GM10847 (cell line): ENCODE data around the gene DNAJC6.

ENCODE experiments used
- POLR2A ChIP-seq: IDR thresholded peaks from 2 replicates; pipeline ENCODE4 v1.6.1; 2011; ENCODE audit not compliant: insufficient read length; ENCODE audit errors: extremely low read depth

Gene DNAJC6

DNA sequence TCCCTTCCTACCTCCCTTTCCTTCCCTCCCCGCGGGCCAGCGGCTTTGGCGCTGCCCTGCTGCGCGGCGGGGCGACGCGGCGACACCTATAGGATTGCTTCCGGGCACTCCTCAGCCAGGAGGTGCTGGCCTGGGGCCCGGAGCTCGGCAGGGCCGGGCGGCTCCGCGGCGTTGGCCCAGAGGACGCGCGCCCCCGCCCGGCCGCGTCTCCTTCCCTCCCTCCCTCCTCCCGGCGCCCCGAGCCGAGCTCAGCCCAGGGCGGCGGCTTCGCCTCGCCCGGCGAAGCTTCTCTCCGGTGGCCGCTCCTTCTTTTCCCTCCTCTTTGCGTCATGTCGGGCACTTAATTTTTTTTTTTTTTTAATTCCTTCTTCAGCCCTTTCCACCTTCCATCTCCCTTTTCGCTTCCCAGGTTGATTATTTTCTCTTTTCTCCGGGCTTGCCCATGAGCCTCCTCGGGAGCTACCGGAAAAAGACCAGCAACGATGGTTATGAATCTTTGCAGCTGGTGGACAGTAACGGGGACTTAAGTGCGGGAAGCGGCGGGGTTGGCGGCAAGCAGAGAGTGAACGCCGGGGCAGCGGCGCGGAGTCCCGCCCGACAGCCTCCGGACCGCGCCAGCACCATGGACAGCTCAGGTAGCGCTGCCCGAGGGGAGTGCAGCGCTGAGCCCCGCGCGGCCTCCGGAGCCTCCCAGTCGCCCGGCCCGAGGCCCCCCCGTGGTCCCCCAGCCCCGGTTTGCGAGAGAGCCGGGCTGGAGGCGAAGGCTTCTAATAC, at the start of gene DNAJC6:
TSS of gene DNAJC6 (plus strand) at position 240 of the 774 bp plus-strand sequence. CDS start at position 443, 203 bp downstream.
- no peak for TF ChIP-seq POLR2A

DNA sequence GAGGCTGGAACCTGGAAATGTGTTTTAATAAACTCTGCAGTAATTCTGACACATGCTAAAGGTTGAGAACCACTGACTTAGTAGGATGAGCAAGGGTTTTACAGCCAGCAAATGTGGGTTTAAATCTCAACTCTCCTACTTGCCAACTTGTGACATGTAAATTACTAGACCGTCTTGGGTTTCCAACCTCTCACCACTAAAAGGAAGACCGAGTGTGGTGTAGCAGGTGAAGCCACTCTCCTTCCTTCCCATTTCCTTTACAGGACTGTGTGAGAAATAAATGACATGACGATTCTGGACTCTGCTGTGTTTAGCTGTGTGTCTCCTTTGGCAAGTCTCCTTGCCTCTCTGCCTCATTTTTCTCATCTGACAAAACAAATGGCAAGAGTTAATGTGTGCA, 49.5 kb upstream of the DNAJC6 start:
- no peak for TF ChIP-seq POLR2A

DNA sequence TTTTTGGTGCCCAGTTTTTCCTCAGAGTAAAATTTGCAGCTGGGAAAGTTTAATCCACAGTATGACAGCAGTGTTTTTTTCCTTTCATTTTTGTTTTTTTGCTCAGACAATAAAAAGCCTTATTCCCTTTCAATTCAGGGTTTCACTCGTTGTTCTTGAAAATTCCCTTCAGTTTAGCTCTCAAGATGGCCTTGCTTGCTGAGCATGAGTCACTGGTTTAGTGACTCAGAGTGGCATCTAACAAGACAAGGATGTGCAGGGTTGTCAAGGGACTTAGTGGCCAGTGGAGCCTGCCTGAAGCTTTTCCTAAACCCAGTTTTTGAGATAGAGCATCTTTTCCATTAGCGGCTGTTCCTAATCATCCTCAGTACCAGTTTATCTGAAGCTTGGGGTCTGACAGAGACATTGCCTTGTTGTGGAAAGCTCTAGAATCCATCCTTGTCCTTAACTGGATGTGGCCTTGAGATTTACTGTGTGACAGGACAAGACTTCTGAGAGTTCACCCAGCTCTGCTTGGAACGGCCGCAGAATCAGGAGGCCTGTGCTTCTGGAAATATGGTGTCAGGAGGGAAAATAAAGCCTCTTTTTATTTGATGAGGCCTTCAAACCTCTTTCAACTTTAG, 48.4 kb upstream of the DNAJC6 start:
- TF ChIP-seq POLR2A, result no peak

DNA sequence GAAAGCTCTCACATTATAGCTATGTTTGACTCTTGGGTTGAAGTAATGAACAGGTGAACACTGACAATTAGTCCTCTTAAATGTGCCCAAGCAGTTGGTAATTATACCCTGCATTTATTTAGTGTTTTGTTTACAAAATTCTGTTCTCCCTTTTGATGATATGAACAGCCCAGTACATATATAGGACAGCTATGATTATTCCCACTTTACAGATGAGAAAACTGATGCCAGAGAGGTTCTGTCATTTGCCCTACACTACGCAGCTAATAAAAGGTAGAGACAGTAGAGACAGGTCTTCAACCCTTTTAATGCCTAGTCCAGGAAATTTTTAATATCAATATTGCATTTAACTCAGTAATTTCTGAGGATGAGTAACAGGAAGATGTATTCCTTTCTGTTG, 46.1 kb upstream of the DNAJC6 start:
- TF ChIP-seq POLR2A, result no peak

DNA sequence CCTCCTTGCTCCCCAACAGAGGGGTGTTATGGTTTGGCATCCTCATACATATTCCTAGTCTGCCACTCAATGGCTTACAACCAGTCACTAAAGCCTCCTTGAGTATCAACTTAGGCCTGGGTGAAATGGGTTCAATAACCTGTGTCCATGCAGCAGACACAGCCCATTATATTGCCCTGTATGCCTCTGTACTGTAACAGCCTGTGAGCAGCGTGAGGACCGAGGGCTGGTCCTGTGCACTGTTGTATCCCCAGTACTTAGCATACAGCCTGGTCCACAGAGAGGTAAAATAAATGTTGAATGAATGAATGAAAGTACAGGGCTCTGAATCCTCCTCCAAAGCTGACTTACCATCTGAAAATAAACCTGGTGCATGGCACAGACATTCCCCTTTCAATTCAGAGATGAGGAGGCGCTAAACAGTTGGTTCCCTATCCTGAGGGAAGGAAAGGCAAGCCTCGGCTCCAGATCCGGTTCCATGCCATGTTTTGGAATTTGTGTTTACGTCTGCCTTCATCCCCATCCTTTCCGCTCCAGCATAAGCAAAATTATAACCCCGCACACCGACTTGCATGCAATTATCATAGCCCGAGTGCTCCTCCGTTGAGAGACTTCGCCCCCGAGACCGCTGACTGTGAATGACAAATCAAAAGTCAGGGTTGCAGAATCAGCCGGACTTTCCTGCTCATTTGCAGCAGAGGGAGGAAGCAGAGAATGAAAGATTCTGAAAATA, 45.0 kb upstream of the DNAJC6 start:
- TF ChIP-seq POLR2A, result no peak

DNA sequence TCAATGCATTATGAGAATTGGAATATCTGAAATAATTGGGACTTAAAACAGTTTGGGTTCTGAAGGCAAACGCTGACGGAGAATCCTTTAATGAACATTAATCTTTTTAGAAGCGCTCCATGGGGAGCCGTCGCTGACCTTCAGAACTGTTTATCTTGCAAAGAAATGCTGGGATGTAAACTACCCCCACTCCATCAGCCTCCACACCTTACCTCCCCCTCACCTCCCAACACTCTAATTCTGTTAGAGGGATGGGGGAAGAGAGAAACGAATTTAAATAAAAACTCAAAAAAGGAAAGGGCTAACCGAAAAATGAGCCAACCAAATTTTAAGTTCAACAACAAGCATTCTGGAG, 44.1 kb upstream of the DNAJC6 start:
- TF ChIP-seq POLR2A, result no peak

DNA sequence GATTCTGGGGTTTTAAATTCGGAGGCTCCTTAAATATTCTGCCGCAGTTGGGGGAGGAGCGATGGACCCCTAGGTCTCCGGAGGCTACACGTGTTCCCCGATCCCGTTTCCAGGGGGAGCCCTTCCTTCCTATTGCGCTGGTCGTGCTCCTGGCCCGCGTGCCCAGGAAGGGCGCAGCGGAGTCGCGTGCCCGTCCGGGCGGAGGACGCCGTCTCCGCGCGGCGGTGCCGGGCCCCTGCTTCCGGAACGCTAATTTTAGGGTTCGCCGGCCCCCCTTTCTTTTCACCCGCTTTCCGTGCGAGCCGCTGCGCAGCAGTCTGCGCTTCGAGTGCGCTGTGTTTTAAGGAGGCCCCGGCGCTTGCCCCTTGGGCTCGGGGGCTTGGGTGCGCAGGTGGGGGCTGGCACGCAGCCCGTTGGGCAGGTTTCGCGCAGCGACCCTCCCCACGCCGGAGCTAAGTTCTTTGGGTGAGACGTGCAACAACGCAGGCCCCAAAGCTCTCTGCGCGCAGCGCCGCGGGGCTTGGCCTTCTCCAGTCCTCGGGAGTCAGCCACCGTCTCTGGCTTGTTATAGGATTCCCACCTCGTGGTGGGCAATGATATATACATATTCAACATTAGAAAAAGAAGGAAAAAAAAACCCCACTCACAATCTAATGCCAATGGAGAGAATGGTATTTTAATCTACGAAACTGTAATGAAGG, 43.5 kb upstream of the DNAJC6 start:
- TF ChIP-seq POLR2A, result no peak

DNA sequence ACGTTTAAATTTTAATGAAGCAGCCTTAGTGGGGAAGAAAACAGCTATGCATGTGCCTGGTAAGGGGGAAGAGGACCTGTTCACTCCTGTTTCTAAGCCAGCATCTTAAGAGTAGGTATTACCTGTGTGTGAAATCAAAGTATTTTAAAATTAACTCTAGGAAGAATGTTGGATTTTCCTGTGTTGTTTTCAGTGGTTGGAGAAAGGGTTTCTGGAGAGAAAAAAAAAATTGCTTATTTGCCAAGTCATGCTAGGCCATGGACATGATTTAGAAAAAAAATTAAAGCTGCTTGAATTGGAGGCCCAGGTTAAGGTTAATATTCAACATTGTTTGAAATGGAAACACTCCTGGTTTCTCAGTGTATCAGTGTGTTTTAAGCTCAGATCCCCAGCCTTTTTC, 42.9 kb upstream of the DNAJC6 start:
- TF ChIP-seq POLR2A, result no peak

DNA sequence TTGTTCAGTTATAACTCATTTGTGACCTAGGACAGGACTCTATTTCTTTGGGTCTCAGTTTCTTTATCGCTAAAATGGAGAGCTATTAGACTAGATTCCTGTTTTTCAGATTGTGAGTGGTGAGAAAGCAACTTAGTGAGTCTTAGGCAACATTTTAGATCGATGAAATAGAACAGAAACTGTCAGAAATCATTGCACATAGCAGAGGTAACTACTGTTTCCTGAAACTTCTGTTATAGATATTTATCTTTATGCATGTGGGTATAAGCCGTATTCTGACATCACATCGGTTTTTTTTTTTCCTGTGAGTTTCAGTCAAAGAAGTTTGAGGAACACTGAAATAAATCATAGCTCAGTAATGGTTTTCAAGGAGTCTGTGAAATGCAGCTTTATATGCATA, 42.1 kb upstream of the DNAJC6 start:
- TF ChIP-seq POLR2A, result no peak

DNA sequence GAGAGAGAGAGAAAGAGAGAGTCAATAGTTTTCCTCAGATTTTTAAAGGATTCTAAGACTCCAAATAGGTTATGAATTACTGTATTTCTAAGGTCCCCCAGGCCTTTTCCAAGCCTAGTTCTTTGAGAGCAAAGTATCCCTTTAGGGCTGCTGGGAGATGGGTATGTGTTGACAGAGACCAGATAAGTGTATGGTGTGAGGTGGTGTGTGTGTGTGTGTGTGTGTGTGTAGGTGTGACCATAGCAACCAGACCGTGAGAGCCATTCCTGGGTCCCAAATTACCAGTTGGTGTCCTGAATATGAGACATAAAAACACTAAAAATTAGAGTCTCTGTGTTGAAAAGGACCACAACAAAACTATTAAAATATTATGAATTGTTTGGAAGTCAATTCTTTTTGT, 41.7 kb upstream of the DNAJC6 start:
- TF ChIP-seq POLR2A, result no peak

DNA sequence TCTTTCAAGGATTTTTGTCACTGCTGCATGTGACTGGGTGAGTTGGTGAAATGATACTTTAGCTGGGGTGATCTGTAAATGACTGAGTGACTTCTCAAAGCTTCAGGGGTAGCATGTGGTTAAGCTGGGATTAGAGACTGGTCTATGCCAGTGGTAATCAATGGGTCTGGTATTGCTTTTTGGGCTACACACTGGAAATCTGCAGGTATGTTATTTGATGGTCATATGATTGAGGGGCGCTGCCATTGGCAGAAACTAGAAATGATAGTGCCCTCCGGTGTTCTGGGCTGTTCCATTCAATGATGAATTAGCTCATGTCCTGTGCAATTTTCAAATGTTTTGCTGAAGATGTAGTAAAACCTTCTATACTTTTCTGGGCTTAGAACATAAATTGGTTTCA, 39.7 kb upstream of the DNAJC6 start:
- TF ChIP-seq POLR2A, result no peak

DNA sequence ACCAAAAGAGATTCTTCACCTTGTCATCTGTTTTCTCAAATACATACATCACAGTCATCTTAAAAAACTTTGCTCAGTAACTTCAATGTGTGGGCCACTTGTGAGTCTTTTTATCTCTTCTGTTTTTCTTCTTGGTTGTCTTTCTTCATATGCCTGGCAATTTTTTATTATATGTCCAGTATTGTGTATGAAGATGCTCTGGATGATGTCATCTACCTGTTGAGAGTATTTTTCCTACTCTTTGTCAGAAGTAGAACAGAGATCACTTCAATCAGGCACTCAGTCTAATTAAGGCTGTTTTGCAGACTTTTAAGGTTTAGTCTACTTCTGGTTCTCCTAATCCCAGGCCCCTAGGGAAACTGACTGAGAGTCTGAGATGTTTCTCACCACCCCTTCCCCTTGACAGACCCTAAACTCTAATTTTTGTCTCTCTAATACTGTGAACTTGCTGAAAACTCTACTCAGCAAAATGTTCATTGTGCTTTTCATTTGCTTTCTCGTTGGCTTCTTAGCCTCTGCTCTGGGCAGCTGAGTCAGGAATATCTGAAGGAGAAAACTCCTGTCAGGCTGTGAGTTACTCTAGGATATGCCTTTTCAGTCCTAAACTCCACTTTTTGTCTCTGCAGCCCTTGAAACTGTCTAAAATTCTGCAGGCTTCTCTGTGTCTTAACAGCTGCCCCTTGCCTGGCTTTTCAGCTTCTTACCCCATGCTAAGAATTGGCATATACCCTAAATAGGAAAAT, 33.0 kb upstream of the DNAJC6 start:
- TF ChIP-seq POLR2A, result no peak

DNA sequence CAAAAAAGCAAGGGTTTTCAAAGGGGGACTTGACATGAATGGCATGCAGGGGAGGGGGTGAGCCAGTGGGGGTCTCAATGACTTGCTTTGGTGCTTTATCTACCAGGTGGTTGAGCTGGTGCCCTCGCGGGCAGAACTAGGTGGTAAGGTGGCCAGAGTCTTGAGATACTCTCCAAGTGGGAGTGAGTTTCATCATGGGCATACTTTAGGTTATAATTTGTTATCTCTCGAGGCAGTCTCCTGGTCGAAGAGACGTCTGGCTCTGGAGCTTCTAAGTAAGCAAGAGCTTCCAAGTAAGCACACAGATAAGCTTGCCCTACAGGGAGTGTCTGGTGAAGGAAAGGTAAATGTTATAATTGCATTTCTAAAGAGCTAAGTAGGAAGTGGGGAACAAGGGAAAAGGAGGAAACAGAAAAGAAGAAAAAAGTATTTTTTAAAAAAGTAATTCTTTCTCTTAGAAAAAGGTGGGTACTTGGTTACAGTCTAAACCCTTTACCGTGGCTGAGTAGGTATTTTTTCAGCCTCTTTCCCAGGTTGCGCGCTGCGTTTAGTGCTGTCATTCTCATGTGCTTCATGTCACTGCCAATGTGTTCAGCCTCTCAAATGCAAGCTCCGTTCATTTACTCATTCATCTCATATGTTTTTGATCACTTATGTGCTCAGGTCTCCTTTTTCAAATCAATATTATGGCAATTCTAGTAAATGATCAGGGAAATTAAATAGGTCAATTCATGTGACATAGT, 31.6 kb upstream of the DNAJC6 start:
- no peak for TF ChIP-seq POLR2A

DNA sequence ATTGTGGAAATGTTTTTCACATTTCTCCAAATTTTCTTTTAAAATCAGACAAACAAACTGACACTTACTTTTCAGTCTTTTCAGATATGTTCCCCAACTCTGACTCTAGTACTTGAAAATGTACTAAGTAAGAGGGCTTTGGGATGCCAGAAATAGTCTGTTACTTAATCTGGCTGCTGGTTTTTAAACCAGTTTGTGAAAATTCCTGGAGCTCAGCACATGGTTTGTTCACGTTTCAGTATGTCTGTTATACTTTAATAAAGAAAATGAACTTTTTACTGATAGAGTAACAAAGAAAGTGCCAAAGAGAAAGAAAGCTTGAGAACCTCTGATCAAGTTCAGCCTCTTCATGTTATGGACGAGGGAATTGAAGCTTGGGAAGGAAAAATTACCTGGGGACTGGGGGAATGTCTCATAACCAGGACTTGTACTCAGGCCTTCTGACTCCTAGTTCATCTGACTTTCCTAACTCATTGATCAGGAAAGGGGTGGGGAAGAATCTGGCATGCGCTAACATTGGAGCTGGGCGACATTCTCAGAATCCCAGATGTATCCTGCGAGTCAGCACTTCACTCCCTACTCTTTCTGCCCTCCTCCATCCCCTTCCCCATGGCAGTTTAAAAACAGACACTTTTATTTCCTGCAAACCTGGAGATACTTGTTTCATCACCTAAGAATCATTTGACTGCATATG, 30.8 kb upstream of the DNAJC6 start:
- no peak for TF ChIP-seq POLR2A
